C1 segment of cervical spinal cord (tissue), 14 donors: ENCODE measurements around the gene CD52.
"Not testable (repeated sequence)": the region's sequence is repeated elsewhere in the genome, so short reads cannot be mapped to it uniquely, and the experiment has no call there.

ENCODE experiments used
- DNase-seq, 14 donors: peaks; one replicate each; lab custom pipeline; 2025; lab: John Stamatoyannopoulos, UW

CD52 gene

GRCh38 chr1:26297791-26298124 lies 20.0 kb upstream of the CD52 start:
- no peak for DNase-seq

- no peak for DNase-seq
Measured at GRCh38 chr1:26300578-26301275, 17.0 kb upstream of the CD52 start.

- no peak for DNase-seq
Measured at GRCh38 chr1:26302733-26303405, 14.9 kb upstream of the CD52 start.

GRCh38 chr1:26305667-26306289 lies 12.0 kb upstream of the CD52 start:
- DNase-seq, result no peak

GRCh38 chr1:26306290-26307229 lies 11.2 kb upstream of the CD52 start, which contains the start of gene UBXN11:
Gene UBXN11, minus strand, starts transcription at chr1:26306636. Its CDS starts 3,753 bp downstream, at chr1:26302883.
- peak; percentile 14 to 95 (median 72) for DNase-seq

- DNase-seq, result no peak
Measured at GRCh38 chr1:26307363-26307781, 10.4 kb upstream of the CD52 start.

- not testable (repeated sequence) for DNase-seq
Measured at GRCh38 chr1:26307966-26308899, 9.5 kb upstream of the CD52 start.

- no peak for DNase-seq
Measured at GRCh38 chr1:26314501-26314900, 3.3 kb upstream of the CD52 start.

GRCh38 chr1:26315874-26316850 lies 1.6 kb upstream of the CD52 start:
- DNase-seq, result no peak

GRCh38 chr1:26317146-26317545 lies 612 bp upstream of the CD52 start:
- no peak for DNase-seq

GRCh38 chr1:26318338-26319064 lies 743 bp downstream of the CD52 start:
- peak in 7 of 14 donors; percentile 2 to 29 (median 6) for DNase-seq

GRCh38 chr1:26320896-26321295 lies 3.1 kb downstream of the CD52 start:
- no peak for DNase-seq

GRCh38 chr1:26321315-26322041 lies 3.7 kb downstream of the CD52 start:
- DNase-seq, result peak; percentile 23 to 87 (median 68)

- no peak for DNase-seq
Measured at GRCh38 chr1:26322042-26322331, 4.2 kb downstream of the CD52 start.

GRCh38 chr1:26323382-26323781 lies 5.6 kb downstream of the CD52 start:
- DNase-seq, result no peak

GRCh38 chr1:26324550-26324949 lies 6.8 kb downstream of the CD52 start:
- no peak for DNase-seq

GRCh38 chr1:26327956-26328362 lies 10.2 kb downstream of the CD52 start:
- no peak for DNase-seq

- no peak for DNase-seq
Measured at GRCh38 chr1:26328597-26328996, 10.8 kb downstream of the CD52 start.
